ENCODE data around the gene PRKRA. TPM values are rescaled to one million over a fixed set of nuclear protein-coding genes. Genes with fewer than 3 reads are reported as not detected.
A peak's percentile ranks its signal among the peaks of the same experiment; 100 is the strongest.

The PRKRA gene
- total and polyA plus RNA-seq, 2 experiments from 2014 or later = 50.0 to 64.3 TPM

DNA sequence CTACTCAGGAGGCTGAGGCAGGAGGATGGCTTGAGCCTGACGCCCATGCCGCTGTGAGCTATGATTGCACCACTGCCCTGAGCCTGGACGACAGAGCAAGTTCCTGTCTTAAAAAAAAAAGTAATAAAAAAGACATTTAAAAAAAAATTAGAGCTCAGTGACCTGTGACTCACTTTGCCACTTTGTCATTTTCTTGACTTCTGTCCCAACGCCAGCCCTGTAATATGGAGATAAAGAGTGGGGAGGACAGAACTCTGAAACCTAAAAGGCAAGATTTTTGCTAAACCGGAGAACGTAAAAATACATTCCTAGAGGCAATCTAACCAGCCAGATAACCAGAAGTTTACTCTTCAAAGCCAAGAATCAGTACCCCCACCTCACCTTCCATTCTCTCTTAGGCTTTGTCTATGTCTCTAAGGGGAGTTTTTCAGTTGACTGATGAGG lies 49.0 kb downstream of the PRKRA start:
- H3K9me2 ChIP-seq (ENCODE audit: insufficient read depth) = no peaks in the 10 kb centered on the region
- H3K9ac ChIP-seq = no peak overlapping the region
- in situ Hi-C loops (cut with MboI) = no loop called here
- no peak overlapping the region for H2AFZ ChIP-seq
- no peaks in the 10 kb centered on the region for H3K9me3 ChIP-seq (ENCODE audit: low read depth)
- peaks cover 13% of the 10 kb centered on the region; the same call in 1 of the 2 replicates for H3K4me1 ChIP-seq (ENCODE audit: insufficient read depth)
- H3K79me2 ChIP-seq (ENCODE audit: insufficient read depth) = no peaks in the 10 kb centered on the region
- no peaks in the 10 kb centered on the region for H3K27me3 ChIP-seq (replicated peaks; ENCODE audit: insufficient read depth)
- TF ChIP-seq EZH2phosphoT487 (IDR thresholded peaks at IDR 0.05; ENCODE audit: insufficient read depth, low read depth) = no peak
- TF ChIP-seq EZH2 (IDR thresholded peaks at IDR 0.05; ENCODE audit: insufficient read depth, poor library complexity, severe bottlenecking) = no peak
- peaks cover 11% of the 10 kb centered on the region; the same call in 1 of the 2 replicates for H3F3A ChIP-seq (ENCODE audit: insufficient read depth)
- H4K20me1 ChIP-seq (ENCODE audit: insufficient read depth) = no peaks in the 10 kb centered on the region
- no peak for DNase-seq
- H3K4me3 ChIP-seq = no peak overlapping the region
- no peak overlapping the region for H3K4me2 ChIP-seq (ENCODE audit: unreplicated experiment)
- no peak overlapping the region for H3K27ac ChIP-seq
- H3K36me3 ChIP-seq (ENCODE audit: low read depth) = no peaks in the 10 kb centered on the region
- 85 to 91% methylated on average over 6 of the region's 6 CpGs for WGBS, 2 experiments (ENCODE audit: low coverage in 1 of 2, low lambda C conversion rate in 2 of 2, missing lambda C conversion rate in 2 of 2)

GRCh38 chr2:178397002-178397605 lies 53.9 kb downstream of the PRKRA start:
- H3F3A ChIP-seq (ENCODE audit: insufficient read depth) = 0 out of 2 replicates have a peak, but pooled peaks cover 3% of the 10 kb centered on the region
- in situ Hi-C loops (cut with MboI) = no loop called here
- no peaks in the 10 kb centered on the region for H3K79me2 ChIP-seq (ENCODE audit: insufficient read depth)
- H3K4me1 ChIP-seq (ENCODE audit: insufficient read depth) = no peaks in the 10 kb centered on the region
- H4K20me1 ChIP-seq (ENCODE audit: insufficient read depth) = no peaks in the 10 kb centered on the region
- H3K27me3 ChIP-seq (replicated peaks; ENCODE audit: insufficient read depth) = no peaks in the 10 kb centered on the region
- no peaks in the 10 kb centered on the region for H3K9me3 ChIP-seq (ENCODE audit: low read depth)
- no peak overlapping the region for H3K4me3 ChIP-seq
- peak; percentile 73 for DNase-seq
- WGBS, 2 experiments (ENCODE audit: low coverage in 1 of 2, low lambda C conversion rate in 2 of 2, missing lambda C conversion rate in 2 of 2) = 12% methylated on average over 7 of the region's 7 CpGs
- H3K9ac ChIP-seq = no peak overlapping the region
- no peak for TF ChIP-seq EZH2phosphoT487 (IDR thresholded peaks at IDR 0.05; ENCODE audit: insufficient read depth, low read depth)
- no peak for TF ChIP-seq EZH2 (IDR thresholded peaks at IDR 0.05; ENCODE audit: insufficient read depth, poor library complexity, severe bottlenecking)
- no peaks in the 10 kb centered on the region for H3K9me2 ChIP-seq (ENCODE audit: insufficient read depth)
- H2AFZ ChIP-seq = peak overlapping the region; percentile 27
- H3K36me3 ChIP-seq (ENCODE audit: low read depth) = no peaks in the 10 kb centered on the region
- H3K27ac ChIP-seq = no peak overlapping the region
- no peak overlapping the region for H3K4me2 ChIP-seq (ENCODE audit: unreplicated experiment)

DNA sequence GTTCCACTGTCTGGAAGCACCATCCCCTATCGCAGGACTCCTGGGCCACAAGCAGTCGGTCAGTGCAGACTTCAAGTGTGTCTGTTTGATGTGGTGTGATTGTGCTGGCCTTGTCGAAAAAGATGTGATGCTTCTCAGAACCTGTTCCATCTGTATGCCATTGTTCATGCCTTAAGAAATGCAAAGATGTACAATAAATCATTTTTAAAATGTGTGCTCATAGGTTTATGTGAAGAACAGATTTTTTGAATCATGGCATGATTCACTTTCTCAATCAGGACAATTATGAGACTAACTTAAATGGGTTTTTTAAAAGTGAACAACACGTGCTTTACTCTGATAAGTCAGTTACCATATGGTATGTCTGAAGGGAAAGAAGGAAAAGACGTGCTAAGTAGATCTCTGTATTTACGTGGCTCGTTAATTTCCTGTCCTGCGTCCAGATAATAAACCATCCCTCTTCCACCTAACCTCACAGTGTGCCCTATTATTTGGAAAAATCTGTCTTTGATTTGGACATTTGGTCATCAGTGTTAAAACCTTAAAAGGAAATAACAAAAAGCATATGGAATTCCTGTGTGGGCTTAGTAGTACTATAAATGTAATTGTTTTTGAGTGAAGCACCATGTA lies 54.9 kb downstream of the PRKRA start:
- DNase-seq = no peak
- in situ Hi-C loops (cut with MboI) = no loop called here
- no peak overlapping the region for H2AFZ ChIP-seq
- H3K27me3 ChIP-seq (replicated peaks; ENCODE audit: insufficient read depth) = no peaks in the 10 kb centered on the region
- no peaks in the 10 kb centered on the region for H3K36me3 ChIP-seq (ENCODE audit: low read depth)
- H3K4me3 ChIP-seq = no peak overlapping the region
- no peaks in the 10 kb centered on the region for H4K20me1 ChIP-seq (ENCODE audit: insufficient read depth)
- no peaks in the 10 kb centered on the region for H3K4me1 ChIP-seq (ENCODE audit: insufficient read depth)
- H3K79me2 ChIP-seq (ENCODE audit: insufficient read depth) = no peaks in the 10 kb centered on the region
- no peak overlapping the region for H3K27ac ChIP-seq
- H3F3A ChIP-seq (ENCODE audit: insufficient read depth) = 0 out of 2 replicates have a peak, but pooled peaks cover 3% of the 10 kb centered on the region
- no peaks in the 10 kb centered on the region for H3K9me2 ChIP-seq (ENCODE audit: insufficient read depth)
- TF ChIP-seq EZH2 (IDR thresholded peaks at IDR 0.05; ENCODE audit: insufficient read depth, poor library complexity, severe bottlenecking) (no peak), EZH2phosphoT487 (IDR thresholded peaks at IDR 0.05; ENCODE audit: insufficient read depth, low read depth) (no peak)
- WGBS, 2 experiments (ENCODE audit: low coverage in 1 of 2, low lambda C conversion rate in 2 of 2, missing lambda C conversion rate in 2 of 2) = 61 to 66% methylated on average over 8 of the region's 8 CpGs
- no peaks in the 10 kb centered on the region for H3K9me3 ChIP-seq (ENCODE audit: low read depth)
- no peak overlapping the region for H3K9ac ChIP-seq
- no peak overlapping the region for H3K4me2 ChIP-seq (ENCODE audit: unreplicated experiment)

GRCh38 chr2:178395295-178395694 lies 55.7 kb downstream of the PRKRA start:
- Histone ChIP-seq H3K27me3 (replicated peaks; ENCODE audit: insufficient read depth) (no peaks in the 10 kb centered on the region), H3K4me1 (ENCODE audit: insufficient read depth) (no peaks in the 10 kb centered on the region), H3K27ac (no peak overlapping the region), H3K9ac (no peak overlapping the region), H3K4me3 (no peak overlapping the region), H3K79me2 (ENCODE audit: insufficient read depth) (no peaks in the 10 kb centered on the region), H3K4me2 (ENCODE audit: unreplicated experiment) (no peak overlapping the region), H2AFZ (no peak overlapping the region), H3F3A (ENCODE audit: insufficient read depth) (0 out of 2 replicates have a peak, but pooled peaks cover 3% of the 10 kb centered on the region), H3K9me3 (ENCODE audit: low read depth) (no peaks in the 10 kb centered on the region), H4K20me1 (ENCODE audit: insufficient read depth) (no peaks in the 10 kb centered on the region), H3K9me2 (ENCODE audit: insufficient read depth) (no peaks in the 10 kb centered on the region), H3K36me3 (ENCODE audit: low read depth) (no peaks in the 10 kb centered on the region)
- TF ChIP-seq EZH2 (IDR thresholded peaks at IDR 0.05; ENCODE audit: insufficient read depth, poor library complexity, severe bottlenecking) (no peak), EZH2phosphoT487 (IDR thresholded peaks at IDR 0.05; ENCODE audit: insufficient read depth, low read depth) (no peak)
- in situ Hi-C loops (cut with MboI) = no loop called here
- 96% methylated on average over 2 of the region's 2 CpGs for WGBS, 2 experiments (ENCODE audit: low coverage in 1 of 2, low lambda C conversion rate in 2 of 2, missing lambda C conversion rate in 2 of 2)
- no peak for DNase-seq

Data from GM23248 (cell line).